Right lobe of liver (tissue), 4 donors: ENCODE measurements around the gene ESRP2.

ENCODE experiments used
- POLR2A ChIP-seq: fragments of 450-650 bp; IDR thresholded peaks from one replicate; pipeline ENCODE4 v1.6.1; 2017; ENCODE audit warnings: antibody characterized with exemption, mild to moderate bottlenecking
- TF ChIP-seq, protein P1 (sequence below), 4 donors: fragments of 200-600 bp in 3 of 4; fragments of 450-650 bp in 1 of 4; IDR thresholded peaks; one replicate each; pipeline versions ENCODE4 v1.5.1 to v1.8.0; 2016 to 2022; ENCODE audit warnings: antibody characterized with exemption in 4 of 4, mild to moderate bottlenecking in 2 of 4
- donor health status: DM: no; HTN: no; CAD: no.
- donor health status: DM: no; HTN: no; CAD: no.
- donor health status: DM: no; HTN: yes; CAD: no.

DNA sequence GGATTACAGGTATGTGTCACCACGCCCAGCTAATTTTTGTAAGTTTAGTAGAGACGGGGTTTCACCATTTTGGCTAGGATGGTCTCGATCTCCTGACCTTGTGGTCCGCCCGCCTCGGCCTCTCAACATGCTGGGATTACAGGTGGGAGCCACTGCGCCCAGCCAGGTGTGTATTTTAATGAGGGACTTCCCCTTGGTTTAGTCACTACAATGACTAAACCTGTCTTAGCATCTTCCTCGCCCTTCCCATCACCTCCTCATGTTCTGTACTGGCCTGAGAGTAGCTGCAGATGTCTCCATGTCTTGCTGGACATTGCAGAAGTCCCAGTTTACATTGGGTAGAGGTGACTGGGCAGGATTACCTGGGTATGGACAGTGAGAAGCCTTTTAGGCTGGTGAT, 38.0 kb upstream of the ESRP2 start:
- TF ChIP-seq, protein P1, sequence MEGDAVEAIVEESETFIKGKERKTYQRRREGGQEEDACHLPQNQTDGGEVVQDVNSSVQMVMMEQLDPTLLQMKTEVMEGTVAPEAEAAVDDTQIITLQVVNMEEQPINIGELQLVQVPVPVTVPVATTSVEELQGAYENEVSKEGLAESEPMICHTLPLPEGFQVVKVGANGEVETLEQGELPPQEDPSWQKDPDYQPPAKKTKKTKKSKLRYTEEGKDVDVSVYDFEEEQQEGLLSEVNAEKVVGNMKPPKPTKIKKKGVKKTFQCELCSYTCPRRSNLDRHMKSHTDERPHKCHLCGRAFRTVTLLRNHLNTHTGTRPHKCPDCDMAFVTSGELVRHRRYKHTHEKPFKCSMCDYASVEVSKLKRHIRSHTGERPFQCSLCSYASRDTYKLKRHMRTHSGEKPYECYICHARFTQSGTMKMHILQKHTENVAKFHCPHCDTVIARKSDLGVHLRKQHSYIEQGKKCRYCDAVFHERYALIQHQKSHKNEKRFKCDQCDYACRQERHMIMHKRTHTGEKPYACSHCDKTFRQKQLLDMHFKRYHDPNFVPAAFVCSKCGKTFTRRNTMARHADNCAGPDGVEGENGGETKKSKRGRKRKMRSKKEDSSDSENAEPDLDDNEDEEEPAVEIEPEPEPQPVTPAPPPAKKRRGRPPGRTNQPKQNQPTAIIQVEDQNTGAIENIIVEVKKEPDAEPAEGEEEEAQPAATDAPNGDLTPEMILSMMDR (IDR thresholded peaks at IDR 0.05): no peak
- TF ChIP-seq POLR2A: no peak
